A673 (cell line): Measurements from ENCODE around the gene ELOVL5.

Source experiments
- CTCF ChIP-seq: fragments of 300-800, 200-600 bp; sonication (generic); conservative IDR thresholded peaks from 2 replicates; pipeline ENCODE4 v1.5.1; 2017; ENCODE audit warnings: low read depth, mild to moderate bottlenecking, antibody characterized with exemption, low read length, moderate library complexity, mixed read lengths
- EZH2 ChIP-seq: fragments of 200-600 bp; sonication (generic); IDR thresholded peaks from 2 replicates; pipeline ENCODE4 v1.6.1; 2017; ENCODE audit warnings: borderline replicate concordance, low read depth, mild to moderate bottlenecking, mixed read lengths, antibody characterized with exemption, low read length; ENCODE audit not compliant: poor library complexity, severe bottlenecking

- TF ChIP-seq CTCF (no peak), EZH2 (no peak)
These were observed 26.3 kb downstream of the ELOVL5 start for GRCh38 chr6:53322188-53323029.
